Ishikawa (cell line): Measurements from ENCODE around the gene MTMR2.

ENCODE experiments used
- EP300 ChIP-seq: IDR thresholded peaks from 2 replicates; pipeline ENCODE4 v1.6.1; 2012; ENCODE audit warnings: borderline replicate concordance
- USF1 ChIP-seq: IDR thresholded peaks from 2 replicates; pipeline ENCODE4 v1.6.1; 2012

DNA sequence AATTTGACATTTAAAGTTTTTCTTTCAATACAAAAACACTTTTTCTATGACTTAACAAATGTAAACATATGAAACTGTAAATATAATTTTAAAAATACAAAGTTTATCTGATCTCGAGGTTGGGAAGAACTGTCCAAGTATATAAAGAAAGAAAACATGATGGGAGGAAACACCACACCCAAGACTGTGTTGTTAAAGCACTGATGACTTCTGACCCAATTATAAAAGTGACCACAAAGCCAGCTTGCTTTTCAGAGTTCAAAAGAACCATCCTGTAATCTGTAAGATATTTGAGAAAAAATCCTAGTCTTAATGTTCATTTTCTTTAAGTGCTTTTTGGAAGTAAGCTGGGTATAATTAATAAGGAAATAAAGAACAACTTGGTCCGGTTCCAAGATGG, 118.0 kb downstream of the MTMR2 start:
- TF ChIP-seq EP300 (no peak), USF1 (no peak)
